OCI-M2 (cell line): ENCODE results near the gene CNOT4.
"Not testable (repeated sequence)": the region's sequence is repeated elsewhere in the genome, so short reads cannot be mapped to it uniquely, and the experiment has no call there.

Source experiments
- DNase-seq: peaks from one replicate; lab custom pipeline; 2025; ENCODE audit not compliant: unreplicated experiment; lab: John Stamatoyannopoulos, UW

The CNOT4 gene

DNA sequence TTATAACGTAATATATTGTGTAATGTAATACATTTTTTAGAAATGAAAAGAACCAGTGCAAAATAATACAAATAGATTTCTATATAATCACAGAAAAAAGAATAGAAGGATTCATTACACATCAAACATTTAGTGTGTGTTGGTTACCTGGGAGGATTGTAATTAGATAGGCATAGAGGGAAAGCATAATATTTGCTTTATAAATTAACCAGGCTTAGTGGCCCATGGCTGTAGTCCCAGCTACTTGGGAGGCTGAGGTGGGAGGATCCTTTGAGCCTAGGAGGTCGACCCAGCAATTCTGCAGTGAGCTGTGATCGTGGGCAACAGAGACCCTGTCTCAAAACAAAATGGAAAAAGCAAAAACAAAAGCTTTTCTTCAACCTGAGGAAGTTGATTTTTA is 5.0 kb upstream of the CNOT4 start:
- DNase-seq, result no peak

DNA sequence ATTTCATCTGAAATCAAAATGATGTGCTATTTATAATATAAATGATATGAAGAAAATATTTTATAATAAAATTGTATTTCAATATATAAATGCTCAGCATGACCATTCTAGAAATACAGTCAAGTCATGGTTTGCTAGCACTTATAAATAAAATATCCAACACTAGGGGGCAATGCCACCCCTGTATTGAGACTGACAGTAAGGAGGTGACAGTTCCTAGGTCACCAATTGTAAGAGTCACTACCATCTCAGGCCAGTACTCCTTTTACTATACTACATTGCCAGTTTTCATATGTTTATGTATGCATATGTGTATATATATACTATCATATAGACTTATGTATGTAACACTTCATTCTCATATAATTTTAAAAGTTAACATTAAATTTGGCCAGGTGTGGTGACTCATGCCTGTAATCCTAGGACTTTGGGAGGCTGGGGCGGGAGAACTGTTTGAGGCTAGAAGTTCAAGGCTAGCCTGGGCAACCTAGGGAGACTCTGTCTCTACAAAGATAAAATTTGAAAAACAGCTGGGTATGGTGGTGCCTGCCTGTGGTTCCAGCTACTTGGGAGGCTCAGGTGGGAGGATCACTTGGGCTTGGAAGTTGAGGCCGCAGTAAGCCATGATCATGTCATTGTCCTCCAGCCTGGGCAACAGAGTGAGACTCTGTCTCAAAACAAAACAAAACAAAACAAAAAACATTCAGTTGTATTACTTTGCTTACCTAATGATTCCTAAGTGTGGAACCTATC is 2.4 kb upstream of the CNOT4 start:
- DNase-seq, result peak; percentile 58

DNA sequence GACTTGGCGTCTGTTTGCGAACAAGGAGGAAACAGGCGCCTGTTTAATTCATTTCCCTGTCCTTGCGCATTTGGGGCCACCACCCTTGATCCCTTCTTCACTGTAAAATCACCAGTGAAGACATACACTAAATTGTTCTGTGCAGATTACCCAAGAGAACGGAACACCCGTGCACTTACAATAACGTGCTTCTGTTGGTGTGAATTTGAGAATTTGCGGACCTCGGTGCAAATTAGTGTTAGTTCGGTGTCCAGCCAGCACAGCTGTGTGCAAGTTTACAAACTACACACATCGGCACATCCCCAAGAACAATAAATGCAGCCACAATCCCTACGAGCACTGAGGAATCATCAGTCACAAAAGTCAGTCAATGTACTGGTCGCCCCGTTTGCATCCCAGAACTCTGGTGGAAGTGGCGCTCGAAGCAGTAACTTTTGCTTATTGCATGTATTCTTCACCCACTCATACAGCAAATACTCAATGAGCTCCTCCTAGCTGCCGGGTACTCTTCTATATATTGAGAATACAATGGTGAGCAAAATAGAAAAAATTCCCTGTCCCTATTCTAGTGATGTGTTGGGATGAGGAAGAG is 786 bp upstream of the CNOT4 start:
- no peak for DNase-seq

DNA sequence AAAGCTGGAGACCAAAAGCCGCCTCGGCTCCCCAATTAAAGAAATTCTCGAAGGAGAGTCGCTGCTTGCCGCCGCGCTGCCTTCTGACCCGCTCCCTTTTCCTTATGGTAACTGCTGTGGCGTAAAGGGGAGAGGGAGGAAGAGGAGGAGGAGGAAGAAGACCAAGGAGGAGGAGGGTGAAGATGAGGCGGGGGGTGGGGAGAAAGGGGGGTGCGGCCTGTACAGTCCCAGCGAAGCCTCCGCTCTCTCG is 388 bp downstream of the CNOT4 start:
- DNase-seq, result no peak

DNA sequence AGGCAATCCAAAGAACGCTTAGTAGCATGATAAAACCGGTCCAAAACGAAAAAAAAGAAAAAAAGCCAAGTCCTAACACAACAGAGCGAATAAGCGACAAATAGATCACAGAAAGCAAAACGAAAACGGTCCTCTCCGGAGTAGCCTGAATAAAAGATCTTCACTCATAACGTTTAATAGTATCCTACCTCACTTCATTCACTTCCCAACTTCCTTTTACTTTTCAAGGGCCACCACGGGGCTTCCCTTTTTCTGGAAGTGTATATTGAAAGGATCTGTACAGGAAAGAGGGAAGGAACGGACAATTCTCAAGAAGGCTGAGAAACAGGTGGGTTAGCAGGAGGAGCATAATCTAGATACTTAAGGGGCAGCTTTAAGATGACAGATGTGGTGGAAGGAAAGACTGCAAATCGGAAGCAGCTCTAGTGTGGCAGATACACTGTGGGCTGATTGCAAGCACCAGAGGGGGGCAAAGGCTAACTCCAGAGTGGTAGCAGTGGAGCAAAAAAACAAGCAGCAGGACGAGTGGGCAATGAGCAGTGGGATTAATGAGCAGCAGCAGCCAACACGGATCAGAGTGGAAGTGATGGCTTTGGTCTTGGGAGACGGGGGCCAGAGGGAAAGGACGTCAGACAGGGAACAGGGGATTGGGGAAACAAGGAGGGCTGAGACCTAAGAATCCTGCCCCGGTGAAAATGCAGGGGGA is 866 bp downstream of the CNOT4 start:
- no peak for DNase-seq

DNA sequence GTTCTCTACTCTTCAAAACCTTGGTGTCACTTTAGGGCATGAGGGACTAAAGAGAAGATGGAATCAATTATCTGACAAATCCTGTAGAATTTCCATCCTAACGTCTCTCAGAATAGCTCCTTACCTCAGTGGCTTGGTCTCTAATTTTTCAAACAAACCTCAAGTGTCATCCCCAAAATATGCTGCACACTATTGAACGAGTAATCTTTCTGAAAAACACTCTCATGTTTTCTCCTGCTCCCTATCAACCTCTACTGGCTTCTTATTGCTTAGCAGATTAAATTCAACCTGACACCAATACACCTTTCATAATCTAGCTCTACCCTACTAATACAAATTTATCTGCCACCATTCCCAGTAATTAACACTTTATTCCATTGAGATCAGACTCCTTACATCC is 8.5 kb downstream of the CNOT4 start:
- DNase-seq, result no peak

DNA sequence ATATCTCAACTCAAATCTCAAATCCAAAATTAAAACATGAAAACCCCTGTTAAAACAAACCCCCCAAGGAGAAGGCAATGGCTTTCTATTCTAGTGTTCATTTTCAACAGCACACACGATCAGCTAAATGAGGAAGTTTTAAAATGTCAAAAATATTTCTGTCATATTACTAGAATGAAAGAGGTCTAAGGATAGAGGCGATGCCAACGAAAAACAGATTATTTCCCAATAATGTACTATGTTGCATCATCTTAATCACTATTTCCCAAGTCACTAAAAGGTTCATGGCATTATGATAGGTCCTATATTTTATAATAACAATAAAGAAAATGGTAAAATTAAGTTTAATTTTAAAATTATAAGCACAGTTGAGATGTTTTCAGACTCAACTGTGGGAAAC is 10.1 kb downstream of the CNOT4 start:
- DNase-seq, result no peak

DNA sequence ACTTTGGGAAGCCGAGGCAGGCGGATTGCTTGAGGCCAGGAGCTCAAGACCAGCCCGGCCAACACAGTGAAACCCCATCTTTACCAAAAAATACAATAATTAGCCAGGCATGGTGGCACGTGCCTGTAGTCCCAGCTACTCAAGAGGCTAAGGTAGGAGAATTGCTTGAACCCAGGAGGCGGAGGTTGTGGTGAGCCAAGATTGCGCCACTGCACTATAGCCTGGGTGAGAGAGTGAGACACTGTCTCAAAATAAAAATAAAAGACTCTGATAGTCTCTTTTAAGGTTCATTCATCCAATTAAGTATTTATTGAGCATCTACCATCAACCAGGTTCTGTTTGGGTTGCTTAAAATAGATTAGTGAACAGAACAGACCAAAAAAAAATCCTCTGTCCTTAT is 12.7 kb downstream of the CNOT4 start:
- not testable (repeated sequence) for DNase-seq

DNA sequence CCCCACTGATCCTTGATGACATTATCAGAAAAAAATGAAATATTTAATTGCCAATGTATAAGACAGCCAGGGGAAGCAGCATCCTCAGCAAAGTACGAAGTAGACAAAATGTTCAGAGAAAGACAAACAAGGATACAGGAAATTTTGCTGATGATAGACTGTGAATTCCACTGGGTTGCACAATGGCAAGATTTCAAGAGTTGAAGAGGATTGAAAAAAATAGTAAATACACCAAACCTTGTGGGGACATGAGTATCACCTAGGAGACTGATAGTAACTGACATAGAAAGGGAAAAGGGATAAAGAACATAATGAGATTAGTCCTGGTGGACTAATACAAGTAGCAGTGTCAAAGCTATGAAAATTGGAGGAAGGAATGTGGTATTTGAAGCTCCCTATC is 16.5 kb downstream of the CNOT4 start:
- no peak for DNase-seq

DNA sequence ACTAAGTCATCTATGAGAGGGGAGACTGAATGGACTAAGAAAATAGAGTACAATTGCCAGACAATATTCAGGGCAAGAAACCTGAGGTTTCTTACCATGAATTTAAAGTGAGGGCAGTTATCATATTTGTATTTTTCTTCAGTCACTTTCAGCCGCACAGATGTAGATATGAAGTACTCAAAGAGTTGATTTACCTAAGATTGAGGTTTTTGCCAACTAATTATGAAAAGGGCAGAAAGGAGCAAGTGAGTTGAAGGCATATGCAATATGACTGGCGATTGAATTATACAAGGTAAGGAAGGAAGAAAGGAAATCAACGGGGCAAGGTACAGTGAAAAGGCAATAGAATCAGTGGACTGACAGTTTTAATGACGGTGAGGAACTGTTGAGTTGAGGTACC is 17.8 kb downstream of the CNOT4 start:
- DNase-seq, result no peak

DNA sequence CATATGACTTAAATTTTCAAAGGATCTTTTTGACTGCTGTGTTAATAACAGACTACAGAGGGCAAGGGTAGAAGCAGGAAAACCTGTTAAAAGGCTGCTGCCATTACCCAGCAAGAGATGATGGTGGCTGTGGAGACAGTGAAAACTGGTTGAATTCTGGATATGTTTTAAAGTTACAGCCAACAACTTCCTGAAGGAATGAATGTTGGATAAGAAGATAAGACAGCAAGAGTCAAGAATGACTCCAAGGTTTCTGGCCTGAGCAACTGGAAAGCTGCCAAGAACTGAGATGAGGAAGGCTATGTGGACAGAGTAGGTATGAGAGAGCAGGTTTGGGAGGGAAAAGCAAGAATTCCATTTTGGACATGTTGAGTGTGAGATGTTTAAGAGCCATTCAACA is 19.1 kb downstream of the CNOT4 start:
- DNase-seq, result no peak

DNA sequence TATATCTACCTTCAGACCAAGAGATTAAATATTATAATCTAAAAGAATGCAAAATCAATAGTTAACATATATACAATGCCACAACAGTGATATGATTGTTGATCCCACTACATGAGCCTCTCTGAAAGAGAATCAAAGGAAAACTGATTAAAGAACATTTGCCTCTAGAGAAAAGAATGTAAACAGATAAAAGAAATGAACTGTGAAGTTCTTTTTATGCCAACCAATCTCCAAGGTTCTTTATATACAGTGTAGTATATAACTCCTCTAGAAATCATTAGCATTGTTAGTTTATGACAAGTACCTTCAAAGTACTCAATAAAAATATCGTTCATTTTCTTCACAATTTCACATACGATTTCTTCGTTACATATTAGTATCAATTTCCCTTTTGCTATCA is 20.1 kb downstream of the CNOT4 start:
- DNase-seq, result no peak

DNA sequence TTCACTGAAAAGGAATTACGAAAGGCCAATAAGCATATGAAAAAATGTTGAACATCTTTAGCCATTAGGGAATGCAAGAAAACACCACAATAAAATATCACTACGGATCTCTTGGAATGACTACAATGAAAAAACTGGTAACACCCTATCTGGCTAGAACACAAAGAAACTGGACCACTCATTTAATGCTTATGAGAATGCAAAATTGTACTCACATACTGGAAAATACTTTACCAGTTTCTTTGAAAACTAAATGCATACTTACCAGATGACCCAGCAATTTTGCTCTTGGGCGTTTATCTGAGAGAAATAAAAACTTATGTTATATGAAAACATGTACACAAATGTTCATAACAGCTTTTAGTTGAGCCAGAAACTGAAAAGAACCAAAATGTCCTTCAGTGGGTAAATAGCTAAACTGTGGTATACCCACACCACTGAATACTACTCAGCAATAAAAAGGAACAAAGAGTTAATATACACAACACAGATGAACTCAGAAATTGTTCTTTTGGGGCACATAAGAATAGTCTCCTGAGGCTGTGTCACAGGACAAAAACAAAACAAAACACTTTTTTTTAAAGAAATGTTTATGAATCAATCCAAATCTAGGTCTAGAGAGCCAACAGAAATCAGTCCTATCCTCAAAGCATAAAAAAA is 23.5 kb downstream of the CNOT4 start:
- no peak for DNase-seq

DNA sequence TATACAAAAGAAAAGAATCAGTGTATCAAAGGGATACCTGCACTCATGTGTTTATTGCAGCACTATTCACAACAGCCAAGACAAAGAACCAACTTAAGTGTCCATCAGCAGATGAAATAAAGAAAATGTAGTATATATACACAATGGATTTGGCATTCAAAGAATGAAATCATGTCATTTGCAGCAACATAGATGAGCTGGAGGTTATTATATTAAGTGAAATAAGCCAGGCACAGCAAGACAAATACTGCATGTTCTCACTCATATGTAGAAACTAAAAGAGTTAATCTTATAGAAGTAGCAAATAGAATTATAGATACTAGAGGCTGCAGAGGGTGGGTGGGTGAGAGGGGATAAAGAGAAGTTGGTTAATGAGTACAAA is 28.3 kb downstream of the CNOT4 start:
- no peak for DNase-seq

DNA sequence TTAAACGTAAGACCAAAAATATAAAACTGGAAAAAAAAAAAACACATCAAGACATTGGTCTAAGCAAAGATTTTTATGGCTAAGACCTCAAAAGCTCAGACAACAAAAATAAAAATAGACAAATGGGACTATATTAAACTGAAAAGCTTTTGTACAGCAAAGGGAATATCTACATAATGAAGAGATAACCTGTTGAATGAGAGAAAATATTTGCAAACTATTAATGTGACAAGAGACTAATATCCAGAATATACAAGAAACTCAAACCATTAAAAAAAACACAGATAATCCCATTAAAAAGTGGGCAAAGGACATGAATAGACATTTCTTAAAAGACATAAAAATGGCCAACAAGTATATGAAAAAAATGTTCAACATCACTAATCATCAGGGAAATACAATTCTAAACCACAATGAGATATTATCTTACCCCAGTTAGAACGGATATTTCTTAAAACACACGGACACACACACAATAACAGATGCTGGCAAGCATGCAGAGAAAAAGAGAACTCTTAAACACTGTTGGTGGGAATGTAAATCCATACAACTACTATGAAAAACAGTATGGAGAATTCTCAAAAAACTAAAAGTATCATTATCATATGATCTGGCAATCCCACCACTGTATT is 28.8 kb downstream of the CNOT4 start:
- DNase-seq, result no peak

DNA sequence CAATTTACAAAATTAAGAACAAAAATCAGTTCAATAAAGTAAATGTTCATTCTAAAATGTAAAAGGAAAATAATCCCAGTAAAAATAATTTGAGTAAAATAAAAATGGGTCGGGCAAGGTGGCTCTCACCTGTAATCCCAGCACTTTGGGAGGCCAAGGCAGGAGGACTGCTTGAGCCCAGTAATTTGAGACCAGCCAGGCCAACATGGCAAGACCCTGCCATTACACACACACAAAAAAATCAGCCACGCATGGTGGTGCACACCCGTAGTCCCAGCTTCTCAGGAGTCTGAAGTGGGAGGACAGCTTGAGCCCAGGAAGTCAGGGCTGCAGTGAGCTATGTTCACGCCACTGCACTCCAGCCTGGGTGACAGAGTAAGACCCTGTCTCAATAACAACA is 34.4 kb downstream of the CNOT4 start:
- no peak for DNase-seq

DNA sequence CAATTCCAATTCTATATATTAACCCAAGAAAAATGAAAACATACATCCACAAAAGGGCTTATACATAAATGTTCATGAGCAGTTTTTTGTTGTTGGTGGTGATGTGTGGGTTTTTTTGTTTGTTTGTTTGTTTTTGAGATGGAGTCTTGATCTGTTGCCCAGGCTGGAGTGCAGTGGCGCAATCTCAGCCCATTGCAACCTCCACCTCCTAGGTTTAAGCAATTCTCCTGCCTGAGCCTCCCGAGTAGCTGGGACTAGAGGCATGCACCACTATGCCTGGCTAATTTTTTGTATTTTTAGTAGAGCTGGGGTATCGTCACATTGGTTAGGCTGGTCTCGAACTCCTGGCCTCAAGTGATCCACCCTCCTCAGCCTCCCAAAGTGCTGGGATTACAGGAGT is 40.2 kb downstream of the CNOT4 start:
- not testable (repeated sequence) for DNase-seq

DNA sequence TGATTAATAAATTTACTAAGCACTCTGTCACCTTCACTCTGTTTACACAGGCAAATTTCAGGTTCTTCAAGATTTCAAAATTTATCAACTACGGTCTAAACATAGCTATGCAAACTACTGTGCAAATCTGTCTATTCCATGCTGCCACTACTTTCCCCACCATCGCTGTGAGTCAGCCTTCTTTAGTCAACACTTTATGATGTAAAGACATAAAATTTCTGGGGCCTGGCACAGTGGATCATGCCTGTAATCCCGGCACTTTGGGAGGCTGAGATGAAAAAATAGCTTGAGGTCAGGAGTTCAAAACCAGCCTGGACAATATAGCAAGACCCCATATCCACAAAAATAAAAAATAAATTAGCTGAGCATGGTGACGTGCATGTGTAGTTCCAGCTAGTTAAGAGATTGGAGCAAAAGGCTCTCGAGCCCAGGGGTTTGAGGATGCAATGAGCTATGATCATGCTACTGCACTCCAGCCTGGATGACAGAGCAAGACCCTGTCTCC is 42.6 kb downstream of the CNOT4 start:
- no peak for DNase-seq

DNA sequence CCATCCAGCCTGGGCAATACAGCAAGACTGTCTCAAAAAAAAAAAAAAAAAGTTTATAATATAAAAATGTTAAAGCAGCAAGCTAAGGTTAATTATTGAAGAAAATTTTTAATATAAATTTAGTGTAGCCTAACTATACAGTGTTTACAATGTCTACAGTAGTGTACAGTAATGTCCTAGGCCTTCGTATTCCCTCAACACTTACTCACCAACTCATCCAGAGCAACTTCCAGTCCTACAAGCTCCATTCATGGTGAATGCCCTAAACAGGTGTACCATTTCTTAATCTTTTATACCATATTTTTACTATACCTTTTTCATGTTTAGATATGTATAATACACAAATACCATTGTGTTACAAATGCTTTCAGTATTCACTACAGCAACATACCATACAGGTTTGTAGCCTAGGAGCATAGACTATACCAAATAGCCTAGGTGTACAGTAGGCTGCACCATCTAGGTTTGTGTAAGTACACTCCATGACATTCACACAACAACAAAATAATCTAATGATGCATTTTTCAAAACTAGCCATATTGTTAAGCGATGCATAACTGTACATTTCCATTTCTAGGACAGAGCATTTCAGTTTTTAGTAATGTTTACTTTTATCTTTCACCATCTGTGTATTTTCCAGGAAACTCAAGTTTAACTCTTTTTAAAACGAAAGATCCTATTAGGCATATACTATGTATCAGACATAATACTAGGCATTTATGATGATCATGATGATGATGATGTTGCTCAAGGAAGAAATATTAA is 43.3 kb downstream of the CNOT4 start:
- DNase-seq, result no peak

DNA sequence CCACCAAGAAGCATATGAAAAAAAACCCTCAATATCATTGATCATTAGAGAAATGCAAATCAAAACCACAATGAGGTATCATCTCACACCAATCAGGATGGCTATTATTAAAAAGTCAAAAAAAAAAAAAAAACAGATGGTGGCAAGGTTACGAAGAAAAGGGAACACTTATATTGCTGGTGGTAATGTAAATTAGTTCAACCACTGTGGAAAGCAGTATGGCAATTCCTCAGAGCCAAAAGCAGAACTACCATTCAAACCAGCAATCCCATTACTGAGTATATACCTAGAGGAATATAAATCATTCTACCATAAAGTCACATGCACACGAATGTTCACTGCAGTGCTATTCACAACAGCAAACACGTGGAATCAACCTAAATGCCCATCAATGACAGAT is 46.0 kb downstream of the CNOT4 start:
- DNase-seq, result no peak
